Measurements from ENCODE around the gene PRR36.
"Not testable (repeated sequence)": the region's sequence is repeated elsewhere in the genome, so short reads cannot be mapped to it uniquely, and the experiment has no call there.

The PRR36 gene

GRCh38 chr19:7898967-7899366, 24.8 kb upstream of the PRR36 start:
- DNase-seq (ENCODE audit: low read depth): no peak

- no peak for DNase-seq (ENCODE audit: low read depth)
Observed at GRCh38 chr19:7897292-7897691, 23.1 kb upstream of the PRR36 start.

GRCh38 chr19:7895565-7895964, 21.4 kb upstream of the PRR36 start:
- DNase-seq (ENCODE audit: low read depth): no peak

GRCh38 chr19:7894612-7895309, 20.6 kb upstream of the PRR36 start:
- DNase-seq (ENCODE audit: low read depth): no peak

- not testable (repeated sequence) for DNase-seq (ENCODE audit: low read depth)
Observed at GRCh38 chr19:7893362-7894101, 19.3 kb upstream of the PRR36 start.

GRCh38 chr19:7888826-7889217, 14.6 kb upstream of the PRR36 start:
- no peak for DNase-seq (ENCODE audit: low read depth)

- DNase-seq (ENCODE audit: low read depth): no peak
Observed at GRCh38 chr19:7888145-7888825, 14.1 kb upstream of the PRR36 start, which contains the start of gene LRRC8E. Gene LRRC8E, plus strand, starts transcription at chr19:7888510. Its CDS starts 7,094 bp downstream, at chr19:7895604.

GRCh38 chr19:7887408-7888144, 13.4 kb upstream of the PRR36 start:
- no peak for DNase-seq (ENCODE audit: low read depth)

GRCh38 chr19:7885818-7886217, 11.6 kb upstream of the PRR36 start:
- no peak for DNase-seq (ENCODE audit: low read depth)

GRCh38 chr19:7883796-7884570, 9.8 kb upstream of the PRR36 start:
- no peak for DNase-seq (ENCODE audit: low read depth)

GRCh38 chr19:7883105-7883504, 8.9 kb upstream of the PRR36 start:
- no peak for DNase-seq (ENCODE audit: low read depth)

GRCh38 chr19:7881910-7882309, 7.7 kb upstream of the PRR36 start:
- DNase-seq (ENCODE audit: low read depth): no peak

GRCh38 chr19:7879836-7880235, 5.6 kb upstream of the PRR36 start:
- no peak for DNase-seq (ENCODE audit: low read depth)

- no peak for DNase-seq (ENCODE audit: low read depth)
Observed at GRCh38 chr19:7879111-7879807, 5.1 kb upstream of the PRR36 start.

- no peak for DNase-seq (ENCODE audit: low read depth)
Observed at GRCh38 chr19:7877249-7877836, 3.2 kb upstream of the PRR36 start.

GRCh38 chr19:7874897-7875273, 695 bp upstream of the PRR36 start:
- no peak for DNase-seq (ENCODE audit: low read depth)

- DNase-seq (ENCODE audit: low read depth): no peak
Observed at GRCh38 chr19:7873304-7874075, 700 bp downstream of the PRR36 start.

- no peak for DNase-seq (ENCODE audit: low read depth)
Observed at GRCh38 chr19:7872306-7873204, 1.6 kb downstream of the PRR36 start.
